NCI-H187 (cell line): Measurements from ENCODE around the gene DRD2.

Source experiments
- DNase-seq, 2 experiments: peaks; one replicate each; lab custom pipeline; 2025; lab: John Stamatoyannopoulos, UW

The DRD2 gene

DNA sequence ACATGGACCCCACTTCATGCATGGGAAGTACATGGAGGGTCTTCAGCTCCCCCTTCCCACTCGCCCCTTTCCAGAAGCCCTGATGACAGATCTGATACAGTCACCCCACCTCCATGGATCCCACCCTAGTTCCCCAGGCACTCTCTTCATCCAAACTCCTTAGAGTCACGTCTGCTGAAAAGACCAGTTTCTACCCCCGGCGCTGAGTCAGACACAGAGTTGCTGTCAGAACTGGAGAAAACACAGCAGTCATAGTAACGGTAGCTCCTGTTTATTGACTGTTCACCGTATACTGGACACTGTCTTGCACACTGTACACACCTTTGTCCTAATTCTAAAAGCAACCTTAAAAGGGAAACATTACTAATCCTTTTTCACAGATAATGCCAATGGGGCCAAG, 29.1 kb downstream of the DRD2 start:
- DNase-seq, result no peak

DNA sequence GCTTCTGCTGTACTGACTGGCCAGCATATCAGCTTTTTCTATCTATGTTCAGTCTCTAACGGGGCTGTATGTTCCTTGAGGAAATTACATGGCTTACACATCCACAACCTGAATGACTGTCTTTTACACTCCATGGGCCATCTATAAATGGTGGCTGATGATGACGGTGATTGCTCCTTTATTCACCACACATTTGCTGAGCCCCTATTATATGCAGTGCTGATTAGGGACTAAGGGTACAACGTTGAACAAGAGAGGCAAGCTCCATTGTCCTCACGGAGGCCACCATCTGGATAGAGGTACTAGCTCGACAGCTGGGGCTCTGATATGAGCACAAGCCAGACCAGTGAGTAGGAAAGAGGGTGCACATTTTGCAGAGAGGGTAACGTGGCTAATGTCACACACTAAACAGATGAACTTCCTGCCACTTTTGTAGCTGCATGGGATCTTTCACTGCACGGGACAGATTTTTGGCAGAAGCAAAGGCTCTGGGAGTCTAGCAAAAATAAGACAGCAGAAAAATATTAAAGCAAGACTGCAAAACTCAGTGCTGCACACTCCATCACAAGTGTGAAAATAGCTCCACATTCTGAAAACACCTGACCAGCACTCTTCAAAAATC, 30.6 kb downstream of the DRD2 start:
- DNase-seq, result no peak

DNA sequence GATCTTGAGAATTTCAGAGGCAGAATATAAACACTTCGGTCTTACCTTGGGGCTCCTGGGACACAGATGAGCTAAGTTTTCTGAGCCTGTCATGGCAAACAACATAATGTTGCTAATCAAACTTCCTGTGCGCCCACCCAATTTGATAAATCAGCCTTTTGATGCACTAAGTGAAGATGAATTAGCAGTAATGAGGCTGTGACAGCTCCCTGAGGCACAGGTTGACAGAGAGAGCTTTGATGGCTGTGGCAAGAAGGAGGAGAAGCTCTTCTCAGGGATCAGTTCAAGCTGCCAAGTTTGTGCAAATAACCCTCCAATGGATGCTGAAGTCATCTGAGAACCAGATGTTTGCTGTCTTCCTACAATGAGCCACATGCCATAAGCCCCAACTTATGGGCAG, 34.4 kb downstream of the DRD2 start:
- no peak for DNase-seq

DNA sequence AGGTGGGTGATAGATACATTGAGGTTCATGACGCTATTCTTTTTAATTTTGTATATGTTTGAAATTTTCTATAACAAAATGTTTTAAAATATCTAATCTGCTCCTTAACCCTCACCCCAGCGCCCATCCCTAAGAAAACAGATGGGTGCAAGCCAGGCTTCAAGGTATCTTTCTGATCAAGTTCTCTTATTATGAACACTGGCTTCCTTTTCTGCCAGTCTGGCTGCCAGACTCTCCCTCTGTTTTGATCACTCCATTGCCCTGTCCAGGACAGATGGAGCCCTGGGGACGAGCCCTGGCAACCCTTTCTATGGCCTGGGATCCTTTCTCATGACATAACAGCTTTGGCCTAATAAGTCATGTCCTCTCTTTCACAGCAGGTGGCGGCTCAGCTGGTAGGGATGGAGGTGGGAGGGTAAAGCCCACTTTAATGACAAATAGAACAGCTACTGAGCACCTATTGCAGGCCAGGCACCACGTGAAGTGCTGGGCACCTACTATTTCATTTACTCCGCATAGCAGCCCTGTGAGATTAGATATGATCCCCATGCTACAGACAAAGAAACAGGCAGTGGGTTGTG, 38.4 kb downstream of the DRD2 start:
- DNase-seq, result no peak

- DNase-seq, result no peak
These were observed 39.8 kb downstream of the DRD2 start for GRCh38 chr11:113435190-113435968.

DNA sequence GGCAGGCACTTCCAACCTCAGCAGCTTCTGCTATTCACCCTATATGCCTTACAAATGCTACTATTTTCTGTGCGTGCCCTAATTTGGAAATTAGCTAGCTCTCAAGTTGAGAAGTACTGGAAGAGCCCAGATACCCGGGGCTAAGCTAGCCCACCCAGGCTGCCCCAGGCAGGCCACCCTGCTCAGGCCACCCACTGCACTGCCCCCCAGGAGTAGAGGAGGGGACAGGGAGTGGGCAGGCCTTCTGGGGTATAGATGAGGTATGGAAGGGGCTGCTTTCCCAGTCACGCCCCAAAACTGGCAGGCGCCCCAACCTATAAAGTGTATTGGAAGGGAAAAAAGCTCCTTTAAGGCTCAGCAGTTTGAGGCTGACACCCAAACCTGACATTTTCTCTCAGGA, 43.5 kb downstream of the DRD2 start:
- no peak for DNase-seq

DNA sequence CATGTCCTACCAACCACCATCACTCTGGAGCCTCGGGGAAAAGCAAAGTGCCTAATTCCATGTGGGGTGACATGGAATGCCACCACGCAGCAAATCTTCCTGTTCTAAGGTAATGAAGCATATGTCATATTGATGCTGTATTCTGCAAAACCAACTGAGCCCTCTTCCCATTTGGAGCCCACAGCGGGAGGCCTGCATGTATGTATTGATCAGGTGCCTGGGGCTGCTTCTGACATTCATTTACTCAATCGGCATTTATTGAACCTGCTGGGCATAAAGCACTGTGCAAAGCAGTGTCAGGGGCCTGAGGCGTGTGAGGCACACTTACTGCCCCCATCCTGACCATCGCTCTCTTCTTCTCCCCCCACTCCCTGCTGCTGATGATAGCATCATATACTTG, 48.5 kb downstream of the DRD2 start:
- DNase-seq, result no peak

GRCh38 chr11:113420808-113421207, 54.4 kb downstream of the DRD2 start:
- no peak for DNase-seq

GRCh38 chr11:113419454-113420003, 55.7 kb downstream of the DRD2 start:
- DNase-seq, result no peak

- no peak for DNase-seq
These were observed 57.8 kb downstream of the DRD2 start for GRCh38 chr11:113417428-113417827.

- DNase-seq, result no peak
These were observed 59.9 kb downstream of the DRD2 start for GRCh38 chr11:113415343-113415742.

DNA sequence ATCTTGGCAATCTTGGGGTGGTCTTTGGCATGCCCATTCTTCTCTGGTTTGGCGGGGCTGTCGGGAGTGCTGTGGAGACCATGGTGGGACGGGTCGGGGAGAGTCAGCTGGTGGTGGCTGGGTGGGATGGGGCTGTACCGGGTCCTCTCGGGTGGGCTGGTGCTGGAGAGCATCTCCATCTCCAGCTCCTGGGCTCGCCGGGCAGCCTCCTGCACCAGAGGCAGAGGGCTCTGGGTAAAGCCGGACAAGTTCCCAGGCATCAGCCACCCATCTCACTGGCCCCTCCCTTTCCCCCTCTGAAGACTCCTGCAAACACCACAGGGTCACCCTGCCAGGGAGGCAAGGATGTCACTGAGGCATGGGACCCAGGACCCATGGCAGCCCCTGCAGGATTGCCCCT, 62.5 kb downstream of the DRD2 start:
- DNase-seq, result no peak

DNA sequence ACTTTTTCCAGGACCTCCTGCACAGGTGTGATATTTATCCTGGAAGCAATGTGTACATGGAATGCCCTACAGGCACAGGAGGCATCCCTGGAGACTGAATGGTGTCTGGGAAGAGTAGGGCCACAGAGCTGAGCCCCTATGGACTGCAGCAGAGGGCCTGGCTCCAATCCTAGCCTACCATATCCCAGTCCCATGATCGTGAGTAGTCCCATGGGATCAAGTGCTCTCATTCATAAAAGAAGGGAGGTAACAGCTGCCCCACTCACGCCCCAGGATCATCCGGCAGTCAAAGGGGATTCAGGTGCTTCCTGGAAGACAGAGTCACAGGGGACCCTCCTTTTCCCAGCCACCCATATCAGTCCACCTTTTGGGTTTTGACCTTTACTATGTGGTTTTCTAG, 63.7 kb downstream of the DRD2 start:
- DNase-seq, result no peak

DNA sequence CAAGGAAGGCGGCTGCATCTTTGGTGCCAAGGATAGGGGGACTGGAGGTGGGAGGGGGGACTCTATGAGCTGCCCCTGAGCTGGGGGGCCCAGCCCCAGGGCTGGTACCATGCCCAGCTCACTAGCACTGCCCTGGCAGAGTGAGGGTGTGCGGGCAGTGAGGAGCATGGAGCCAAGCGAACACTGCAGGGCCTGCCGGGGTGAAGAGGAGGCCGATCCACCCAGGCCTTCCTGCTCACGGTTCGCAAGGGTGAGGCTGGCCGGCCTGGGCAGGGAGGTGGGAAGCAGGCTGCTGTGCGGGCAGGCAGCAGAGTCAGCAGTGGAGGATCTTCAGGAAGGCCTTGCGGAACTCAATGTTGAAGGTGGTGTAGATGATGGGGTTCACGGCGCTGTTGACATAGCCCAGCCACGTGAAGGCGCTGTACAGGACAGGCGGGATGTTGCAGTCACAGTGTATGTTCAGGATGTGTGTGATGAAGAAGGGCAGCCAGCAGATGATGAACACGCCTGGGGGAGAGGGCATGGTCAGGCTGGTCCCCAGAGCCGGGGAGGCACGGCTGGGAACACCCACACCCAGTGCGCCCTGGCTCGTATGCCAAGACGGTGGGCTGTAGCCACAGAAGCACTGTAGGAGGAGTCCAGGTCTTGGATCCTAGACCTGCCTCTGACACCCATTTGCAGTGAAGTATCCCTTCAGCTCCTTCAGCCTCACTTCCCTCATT, 64.6 kb downstream of the DRD2 start:
- DNase-seq, result no peak

DNA sequence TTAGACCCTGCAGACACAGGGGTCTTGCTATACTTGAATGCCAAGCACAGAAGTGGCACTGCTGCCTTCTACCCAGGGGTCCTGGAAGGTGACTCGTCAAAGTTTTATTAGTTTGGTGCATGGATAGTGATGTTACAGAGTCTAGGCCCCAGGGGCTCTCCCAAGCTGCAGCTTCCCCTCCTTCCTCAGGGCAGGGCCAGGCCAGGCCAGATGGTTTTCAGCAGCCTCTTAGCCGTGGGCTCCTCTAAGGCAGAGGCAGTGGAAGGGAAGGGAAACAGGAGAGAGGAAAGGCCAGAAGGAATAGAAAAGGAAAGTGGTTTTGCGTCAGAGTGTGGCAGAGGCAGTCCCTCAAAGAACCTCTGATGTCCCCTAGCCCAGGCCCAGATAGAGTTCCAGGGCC, 65.7 kb downstream of the DRD2 start:
- no peak for DNase-seq

- no peak for DNase-seq
These were observed 66.3 kb downstream of the DRD2 start for GRCh38 chr11:113408887-113409286.

GRCh38 chr11:113408206-113408605, 67.0 kb downstream of the DRD2 start:
- no peak for DNase-seq

- DNase-seq, result no peak
These were observed 68.0 kb downstream of the DRD2 start for GRCh38 chr11:113407163-113407562.

DNA sequence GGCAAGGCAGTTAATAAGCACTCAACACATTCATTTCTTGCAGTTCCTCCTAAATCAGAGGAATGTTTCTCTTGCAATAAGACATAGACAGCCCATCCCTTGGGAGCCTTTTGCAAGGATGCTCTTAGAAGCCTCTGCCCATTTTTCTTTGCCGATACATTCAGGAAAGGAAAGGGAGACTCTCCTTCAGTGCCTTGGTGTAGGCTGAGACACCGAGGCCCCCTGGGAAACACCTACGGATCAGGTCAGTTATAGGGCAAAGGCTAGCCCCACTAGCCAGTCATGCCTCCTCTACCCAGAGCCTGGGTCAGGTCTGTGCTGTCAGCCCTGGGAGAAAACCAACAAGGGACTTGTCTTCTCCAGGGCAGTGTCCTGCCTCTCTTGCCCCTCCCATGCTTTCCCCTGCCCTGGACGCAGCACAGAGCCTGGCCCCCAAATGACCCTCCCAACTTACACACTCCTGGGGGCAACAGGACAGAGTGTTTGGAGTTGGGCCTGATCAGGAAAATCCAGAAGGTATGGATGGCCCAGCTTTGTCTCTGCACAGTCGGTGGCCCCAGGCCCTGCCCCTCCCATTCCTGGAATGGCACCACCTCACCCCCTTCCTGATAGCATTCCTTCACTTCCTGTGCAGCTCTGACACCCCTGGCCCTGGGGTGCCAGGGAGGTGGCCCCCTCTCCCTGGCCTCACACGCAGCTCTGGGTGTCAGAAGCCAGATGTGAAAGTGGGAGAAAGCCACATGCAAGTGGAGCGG, 69.3 kb downstream of the DRD2 start:
- DNase-seq, result no peak

GRCh38 chr11:113404859-113405430, 70.3 kb downstream of the DRD2 start:
- DNase-seq, result no peak

DNA sequence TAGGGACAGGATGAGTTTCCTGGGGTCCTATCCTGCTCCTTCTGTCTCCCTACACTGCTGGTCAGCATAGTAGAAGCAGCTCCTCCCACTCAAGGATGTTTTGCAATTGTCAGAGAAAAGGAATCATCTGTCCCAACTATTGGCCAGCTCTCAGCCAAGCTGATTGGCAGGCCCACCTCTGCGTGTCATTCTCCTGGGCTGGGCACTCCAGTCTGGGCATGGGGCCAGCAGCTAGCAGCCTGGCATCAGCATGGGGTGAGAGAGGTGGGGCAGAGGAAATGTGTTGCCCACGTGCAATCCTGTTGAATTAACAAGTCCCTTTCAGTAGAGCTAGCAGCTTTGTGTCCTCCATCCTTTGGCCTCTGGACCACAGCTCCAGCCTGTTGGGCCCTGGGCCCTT, 73.5 kb downstream of the DRD2 start:
- DNase-seq, result peak; percentile 47 to 49
